K562 (cell line): ENCODE measurements around the gene TBCCD1. TPM values are rescaled to one million over a fixed set of nuclear protein-coding genes. Genes with fewer than 3 reads are reported as not detected.

Experiments
- ATAC-seq: fragments of 200-7000 bp; cut with Tn5 transposase; 3 replicates; pipeline ENCODE4 v1.9.1; 2020; ENCODE audit warnings: moderate library complexity
- BruUV-seq: library from RNA; stranded (reverse); fragments of 400-500 nt; replicated peaks from 2 replicates; lab custom pipeline; 2021; lab: Mats Ljungman, UMichigan
- CTCF ChIA-PET: fragments of 300-600 bp; formaldehyde crosslinking; extraction: SDS; loops from one replicate; lab custom pipeline; 2021; ENCODE audit warnings: low intra/inter-chr PET ratio; lab: Yijun Ruan, JAX
- POLR2A ChIA-PET: fragments of 300-600, 350-650 bp; sonication (Branson Sonifier 250); formaldehyde crosslinking; extraction: SDS; loops from one replicate; lab custom pipeline; 2021; ENCODE audit warnings: antibody characterized with exemption, inconsistent platforms; lab: Yijun Ruan, JAX
- DNase-seq, 4 experiments: peaks; one replicate each; pipeline versions ENCODE4 v3.0.0 to v3.0.0-alpha.2; 2011 to 2018; ENCODE audit warnings: low spot score in 3 of 4, mixed read lengths in 3 of 4; ENCODE audit errors: extremely low read depth in 1 of 4
- FAIRE-seq: peaks from 2 replicates; lab custom pipeline; 2011; peaks lifted over from hg19 to GRCh38; lab: Jason Lieb, UNC
- H2AFZ ChIP-seq: 2 replicates; pipeline ENCODE4 v1.6.0; 2011; ENCODE audit warnings: low read depth, low read length, control low read depth, inconsistent platforms
- H3K27ac ChIP-seq: fragments of 200-600 bp; 3 replicates; pipeline ENCODE4 v1.8.0; 2011; ENCODE audit warnings: low read depth, mild to moderate bottlenecking, control low read depth, inconsistent platforms, low read length, moderate library complexity, mixed read lengths; ENCODE audit errors: extremely low read depth
- H3K27me3 ChIP-seq, 2 experiments: fragments of 300-600 bp in 1 of 2; 2 replicates in 1 of 2; 3 replicates in 1 of 2; pipeline versions ENCODE4 v1.6.0 to v1.8.0; 2011; ENCODE audit warnings: inconsistent platforms in 2 of 2, low read length in 2 of 2, mild to moderate bottlenecking in 1 of 2, mixed read lengths in 1 of 2, moderate library complexity in 1 of 2; ENCODE audit not compliant: control insufficient read depth in 2 of 2, insufficient read depth in 2 of 2
- H3K36me3 ChIP-seq: fragments of 300-600 bp; 3 replicates; pipeline ENCODE4 v1.8.0; 2011; ENCODE audit warnings: mild to moderate bottlenecking, low read length, inconsistent platforms; ENCODE audit not compliant: control insufficient read depth, insufficient read depth
- H3K4me1 ChIP-seq, 2 experiments: fragments of 200-600 bp in 1 of 2; replicated peaks in 1 of 2; 2 replicates in 1 of 2; 3 replicates in 1 of 2; pipeline versions ENCODE4 v1.5.1 to v1.8.0; 2011; ENCODE audit warnings: inconsistent platforms in 2 of 2, low read length in 2 of 2, mild to moderate bottlenecking in 1 of 2, mixed read lengths in 1 of 2, moderate library complexity in 1 of 2; ENCODE audit not compliant: control insufficient read depth in 2 of 2, insufficient read depth in 2 of 2
- H3K4me2 ChIP-seq: 2 replicates; pipeline ENCODE4 v1.6.1; 2011; ENCODE audit warnings: low read length, control low read depth, inconsistent platforms, mixed read lengths; ENCODE audit not compliant: insufficient read depth
- H3K4me3 ChIP-seq: fragments of 200-600 bp; sonication (generic), shearing (Covaris generic); 2 replicates; pipeline ENCODE4 v1.5.1; 2016; ENCODE audit warnings: control low read depth, inconsistent platforms
- H3K79me2 ChIP-seq: fragments of 200-600 bp; 3 replicates; pipeline ENCODE4 v1.8.0; 2011; ENCODE audit warnings: low read length, inconsistent platforms; ENCODE audit not compliant: control insufficient read depth, insufficient read depth
- H3K9ac ChIP-seq, 2 experiments: 2 replicates each; pipeline versions ENCODE4 v1.6.0 to v1.6.1; 2011; ENCODE audit warnings: low read depth in 2 of 2, low read length in 2 of 2, control low read depth in 1 of 2, inconsistent platforms in 1 of 2, mild to moderate bottlenecking in 1 of 2, mixed read lengths in 1 of 2; ENCODE audit not compliant: insufficient read depth in 1 of 2
- H3K9me1 ChIP-seq: one replicate; pipeline ENCODE4 v1.6.0; 2011; ENCODE audit warnings: inconsistent platforms, mild to moderate bottlenecking, low read length, moderate library complexity; ENCODE audit not compliant: control insufficient read depth, insufficient read depth
- H3K9me3 ChIP-seq: replicated peaks from 2 replicates; pipeline ENCODE4 v1.5.1; 2011; ENCODE audit warnings: low read depth, low read length, inconsistent platforms; ENCODE audit not compliant: control insufficient read depth, insufficient read depth
- H4K20me1 ChIP-seq: replicated peaks from 2 replicates; pipeline ENCODE4 v1.6.1; 2011; ENCODE audit warnings: low read length, inconsistent platforms, mixed read lengths; ENCODE audit not compliant: control insufficient read depth, insufficient read depth
- ARID1B ChIP-seq: fragments of 450-650 bp; IDR thresholded peaks from 2 replicates; pipeline ENCODE4 v1.6.1; 2016; ENCODE audit warnings: antibody characterized with exemption, mild to moderate bottlenecking, inconsistent platforms
- DPF2 ChIP-seq: fragments of 450-650 bp; IDR thresholded peaks from 2 replicates; pipeline ENCODE4 v1.6.1; 2016
- FOSL1 ChIP-seq: fragments of 200-800 bp; sonication (Bioruptor generic); conservative IDR thresholded peaks from 2 replicates; pipeline ENCODE4 v1.6.1; 2016; ENCODE audit warnings: missing genetic modification characterization, missing compliant biosample characterization
- FOXA3 ChIP-seq, 2 experiments: fragments of 450-650 bp in 1 of 2; sonication (generic) in 1 of 2; formaldehyde crosslinking; IDR thresholded peaks in 1 of 2; conservative IDR thresholded peaks in 1 of 2; 2 replicates each; pipeline versions ENCODE4 v1.4.0 to v1.8.0; 2020 to 2022; ENCODE audit warnings: mild to moderate bottlenecking in 2 of 2, missing genetic modification reagents in 1 of 2
- FOXK2 ChIP-seq, 2 experiments: fragments of 450-650 bp; IDR thresholded peaks in 1 of 2; conservative IDR thresholded peaks in 1 of 2; 2 replicates each; pipeline ENCODE4 v1.6.1; 2016; ENCODE audit warnings: low read depth in 2 of 2, mild to moderate bottlenecking in 1 of 2
- JUN ChIP-seq, 2 experiments: sonication (generic) in 1 of 2; formaldehyde crosslinking in 1 of 2; IDR thresholded peaks; 2 replicates each; pipeline versions ENCODE4 v1.6.1 to v1.8.0; 2012 to 2022; ENCODE audit warnings: borderline replicate concordance in 2 of 2, mild to moderate bottlenecking in 2 of 2, improper control_type of control experiment in 1 of 2, low read depth in 1 of 2, low read length in 1 of 2, missing genetic modification reagents in 1 of 2
- JUND ChIP-seq, 2 experiments: IDR thresholded peaks; 2 replicates in 1 of 2; 3 replicates in 1 of 2; pipeline ENCODE4 v1.6.1; 2011; ENCODE audit warnings: borderline replicate concordance in 2 of 2, low read depth in 2 of 2, low read length in 2 of 2, improper control_type of control experiment in 1 of 2, missing biosample characterization in 1 of 2, missing genetic modification characterization in 1 of 2, missing genetic modification reagents in 1 of 2
- L3MBTL2 ChIP-seq: fragments of 450-650 bp; IDR thresholded peaks from 2 replicates; pipeline ENCODE4 v1.6.1; 2016; ENCODE audit warnings: mild to moderate bottlenecking, moderate library complexity
- LEF1 ChIP-seq: fragments of 450-650 bp; IDR thresholded peaks from 2 replicates; pipeline ENCODE4 v1.6.1; 2016; ENCODE audit warnings: mild to moderate bottlenecking
- MAZ ChIP-seq, 2 experiments: fragments of 450-650 bp in 1 of 2; sonication (generic) in 1 of 2; formaldehyde crosslinking; IDR thresholded peaks in 1 of 2; conservative IDR thresholded peaks in 1 of 2; 2 replicates each; pipeline versions ENCODE4 v1.4.0 to v1.5.0; 2020; ENCODE audit warnings: mild to moderate bottlenecking in 1 of 2, missing genetic modification reagents in 1 of 2
- NFE2 ChIP-seq: IDR thresholded peaks from 2 replicates; pipeline ENCODE4 v1.6.1; 2014; ENCODE audit warnings: antibody characterized with exemption, low read depth
- SMARCE1 ChIP-seq: fragments of 450-650 bp; IDR thresholded peaks from 2 replicates; pipeline ENCODE4 v1.7.1; 2016; ENCODE audit warnings: mild to moderate bottlenecking
- ZEB2 ChIP-seq: fragments of 450-650 bp; IDR thresholded peaks from 2 replicates; pipeline ENCODE4 v1.6.1; 2016
- ZNF263 ChIP-seq: sonication (generic); formaldehyde crosslinking; IDR thresholded peaks from 2 replicates; pipeline ENCODE4 v1.8.0; 2022; ENCODE audit warnings: mild to moderate bottlenecking, missing genetic modification reagents, borderline replicate concordance
- ZNF436 ChIP-seq: fragments of 250-450, 450-650 bp; sonication (Bioruptor Pico); formaldehyde crosslinking; IDR thresholded peaks from 2 replicates; pipeline ENCODE4 v1.7.0; 2020; ENCODE audit warnings: mild to moderate bottlenecking
- WGBS: fragments of 100-300 bp; shearing (Covaris generic); methylation state at CpG from one replicate; pipeline ENCODE4 v1.1.6; 2016; ENCODE audit warnings: low coverage, mixed read lengths; ENCODE audit not compliant: insufficient coverage; ENCODE audit errors: missing lambda C conversion rate; 5-methylcytosine and 5-hydroxymethylcytosine counted together
- in situ Hi-C: fragments of 300-500 bp; cut with MboI; formaldehyde crosslinking; loops from 4 replicates; pipeline ENCODE4 v1.15.0; 2018; ENCODE audit warnings: inconsistent platforms, mixed read lengths
- intact Hi-C: fragments of 100-400 bp; cut with micrococcal nuclease; formaldehyde crosslinking; loops from 2 replicates; pipeline ENCODE4 v1.14.2; 2022
- polyA plus RNA-seq, 8 experiments: library from polyadenylated mRNA; depleted of rRNA in 4 of 8; stranded (reverse) in 5 of 8; unstranded in 3 of 8; fragments of >200 nt; fragmentation: Nextera tagmentation in 2 of 8; fragmentation: Illumina TruSeq in 1 of 8; extraction: Ambion mirVana in 2 of 8; extraction: Trizol in 1 of 8; gene quantifications; 2 replicates each; pipeline versions ENCODE4 v1.2.1 to v1.2.3, GENCODE V29; 2011 to 2014; ENCODE audit warnings: inconsistent platforms in 1 of 8, missing spikeins in 1 of 8
- total RNA-seq, 7 experiments: library from RNA; depleted of rRNA in 6 of 7; stranded (reverse); fragments of >200 nt in 6 of 7; fragmentation: Illumina TruSeq in 2 of 7; extraction: Trizol in 2 of 7; gene quantifications; 2 replicates each; pipeline versions ENCODE4 v1.2.1 to v1.2.3, GENCODE V29; 2011 to 2021; ENCODE audit warnings: low replicate concordance in 1 of 7
- TF ChIP-seq, protein P1 (sequence below): fragments of 450-650 bp; IDR thresholded peaks from 2 replicates; pipeline ENCODE4 v1.6.1; 2016

TBCCD1 gene
- total and polyA plus RNA-seq, 9 of the 15 experiments (the other 6 are each of a cell fraction or from before 2014, with no cell fraction given): 17.7 to 31.1 (median 21.2) TPM

DNA sequence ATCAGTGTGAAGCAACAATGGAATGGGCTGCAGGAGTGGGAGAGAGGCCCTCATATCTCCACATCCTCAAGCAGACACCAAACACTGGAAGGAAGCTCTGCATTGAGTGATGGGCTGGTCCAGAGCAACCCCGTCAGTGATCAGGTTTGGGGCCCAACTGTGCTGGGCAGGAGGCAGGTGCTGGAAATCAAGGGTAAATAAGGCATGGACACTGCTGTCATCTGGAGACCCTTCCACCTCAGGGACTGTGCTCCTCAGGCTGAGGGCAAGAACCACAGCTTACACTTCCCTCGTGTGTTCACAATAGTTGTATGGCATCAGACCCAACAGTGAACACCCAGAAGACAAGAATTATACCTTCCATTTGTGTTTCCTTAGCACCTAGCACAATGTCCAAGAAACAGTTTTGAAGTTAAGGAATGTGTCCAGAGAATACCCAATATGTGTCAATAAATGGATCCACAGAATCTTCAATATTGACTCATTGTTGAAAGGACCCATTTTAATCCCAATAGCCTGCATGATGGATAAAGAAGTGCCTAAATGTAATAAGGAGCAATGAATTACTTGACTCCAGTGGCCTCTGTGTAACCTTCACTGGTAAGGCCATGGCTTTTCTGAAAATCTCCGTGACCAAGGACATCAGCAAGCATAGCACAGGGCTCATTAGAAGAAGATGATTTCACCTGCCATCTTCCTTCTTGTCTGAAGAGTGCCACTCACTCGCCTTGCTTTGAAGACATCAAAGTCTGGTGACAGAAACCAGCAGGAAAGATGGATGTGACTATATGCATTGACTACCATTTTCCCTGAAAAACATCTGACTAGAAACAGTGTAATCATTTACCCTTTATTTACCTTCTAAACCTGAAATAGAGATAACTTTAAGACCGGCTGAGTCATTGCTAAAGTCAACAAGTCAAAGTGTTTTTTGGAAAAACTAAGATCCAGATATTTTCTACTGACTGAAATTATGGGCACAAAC lies 38.7 kb upstream of the TBCCD1 start:
- Histone ChIP-seq H3K4me1 (peaks cover 0 to 9% of the 10 kb centered on the region in 2 experiments; a peak in 2 of 5 replicates), H3K9ac (no peak overlapping the region), H3K4me2 (no peak overlapping the region), H2AFZ (no peak overlapping the region), H4K20me1 (no peaks in the 10 kb centered on the region), H3K9me3 (no peaks in the 10 kb centered on the region), H3K4me3 (no peak overlapping the region), H3K27me3 (no peaks in the 10 kb centered on the region; a peak in 2 of 5 replicates), H3K36me3 (no peaks in the 10 kb centered on the region), H3K27ac (no peak overlapping the region), H3K9me1 (no peaks in the 10 kb centered on the region), H3K79me2 (no peaks in the 10 kb centered on the region)
- in situ Hi-C loops (no loop called here), intact Hi-C loops (loop anchor here (5.0 kb wide), 1 partner anchor 624 kb away; no protein-coding TSS in a partner anchor)
- 23% methylated on average over 5 of the region's 5 CpGs for WGBS
- ChIA-PET POLR2A (no interaction called here), CTCF (no interaction called here)
- BruUV-seq: no TSS peak
- FAIRE-seq (no peak), DNase-seq (no peak), ATAC-seq (no peak)
- TF ChIP-seq ZEB2: 0 out of 2 replicates have a peak, but pooled peaks have one; percentile 51
- TF ChIP-seq FOXK2 (conservative IDR thresholded peaks at IDR 0.05 in 1 of 2, IDR thresholded peaks at IDR 0.05 in 1 of 2; ENCODE audit: low read depth in 2 of 2): 0 out of 4 replicates have a peak, but pooled peaks have one; percentile 53 to 59
- TF ChIP-seq JUN (IDR thresholded peaks at IDR 0.05; ENCODE audit: borderline replicate concordance, low read depth, low read length): peak; percentile 76
- TF ChIP-seq JUN (CRISPR knock-in tag; IDR thresholded peaks at IDR 0.05; ENCODE audit: borderline replicate concordance): no peak
- peak; percentile 89; the same call in 1 of the 2 replicates for TF ChIP-seq SMARCE1
- TF ChIP-seq NFE2: peak; percentile 65
- peak; percentile 46; the same call in 1 of the 2 replicates for TF ChIP-seq DPF2
- no peak for TF ChIP-seq ZNF263 (CRISPR knock-in tag)
- peak; percentile 71 for TF ChIP-seq ARID1B
- no peak for TF ChIP-seq L3MBTL2
- peak; percentile 89 for TF ChIP-seq FOSL1 (tag)
- no peak for TF ChIP-seq ZNF436 (CRISPR knock-in tag)
- peak; percentile 69; the same call in 1 of the 2 replicates for TF ChIP-seq LEF1
- 0 out of 4 replicates have a peak, but pooled peaks of 1 of the 2 experiments have one; percentile 15 for TF ChIP-seq MAZ (CRISPR knock-in tag; conservative IDR thresholded peaks at IDR 0.05 in 1 of 2, IDR thresholded peaks at IDR 0.05 in 1 of 2)
- peak; percentile 90 for TF ChIP-seq JUND (IDR thresholded peaks at IDR 0.05; ENCODE audit: borderline replicate concordance, low read depth, low read length)
- peak; percentile 75; the same call in 1 of the 3 replicates for TF ChIP-seq JUND (tag; IDR thresholded peaks at IDR 0.05; ENCODE audit: borderline replicate concordance, low read depth, low read length)
- TF ChIP-seq, protein P1, sequence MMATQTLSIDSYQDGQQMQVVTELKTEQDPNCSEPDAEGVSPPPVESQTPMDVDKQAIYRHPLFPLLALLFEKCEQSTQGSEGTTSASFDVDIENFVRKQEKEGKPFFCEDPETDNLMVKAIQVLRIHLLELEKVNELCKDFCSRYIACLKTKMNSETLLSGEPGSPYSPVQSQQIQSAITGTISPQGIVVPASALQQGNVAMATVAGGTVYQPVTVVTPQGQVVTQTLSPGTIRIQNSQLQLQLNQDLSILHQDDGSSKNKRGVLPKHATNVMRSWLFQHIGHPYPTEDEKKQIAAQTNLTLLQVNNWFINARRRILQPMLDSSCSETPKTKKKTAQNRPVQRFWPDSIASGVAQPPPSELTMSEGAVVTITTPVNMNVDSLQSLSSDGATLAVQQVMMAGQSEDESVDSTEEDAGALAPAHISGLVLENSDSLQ: peak; percentile 70
- TF ChIP-seq FOXA3 (CRISPR knock-in tag; conservative IDR thresholded peaks at IDR 0.05 in 1 of 2, IDR thresholded peaks at IDR 0.05 in 1 of 2): peak; percentile 90 to 99; a peak in 3 of 4 replicates
